Testis (tissue), 3 donors: ENCODE results near the gene BTN1A1. TPM values are rescaled to one million over a fixed set of nuclear protein-coding genes. Genes with fewer than 3 reads are reported as not detected.
A peak's percentile ranks its signal among the peaks of the same experiment; 100 is the strongest.

ENCODE experiments used
- DNase-seq: peaks from one replicate; pipeline ENCODE4 v3.0.0-alpha.2; 2019
- H3K27ac ChIP-seq, 2 donors: fragments of 200-600 bp; sonication (generic); one replicate each; pipeline ENCODE4 v1.5.1; 2019
- H3K27me3 ChIP-seq: fragments of 200-600 bp; sonication (generic); one replicate; pipeline ENCODE4 v1.5.1; 2019
- H3K36me3 ChIP-seq: fragments of 200-600 bp; sonication (generic); one replicate; pipeline ENCODE4 v1.5.1; 2017; ENCODE audit warnings: low read depth; ENCODE audit errors: missing control alignments
- H3K4me1 ChIP-seq: fragments of 200-600 bp; sonication (generic); one replicate; pipeline ENCODE4 v1.5.1; 2019
- H3K4me3 ChIP-seq, 2 donors: fragments of 200-600 bp; sonication (generic); one replicate each; pipeline ENCODE4 v1.5.1; 2017 to 2019
- H3K9me3 ChIP-seq: fragments of 200-600 bp; sonication (generic); one replicate; pipeline ENCODE4 v1.5.1; 2017
- CTCF ChIP-seq, 3 experiments: fragments of 450-650 bp in 2 of 3; fragments of 200-600 bp in 1 of 3; sonication (generic) in 1 of 3; IDR thresholded peaks; one replicate each; pipeline ENCODE4 v1.5.1; 2016 to 2019; ENCODE audit warnings: antibody characterized with exemption in 3 of 3, mild to moderate bottlenecking in 2 of 3, moderate library complexity in 1 of 3
- POLR2A ChIP-seq: fragments of 450-650 bp; IDR thresholded peaks from one replicate; pipeline ENCODE4 v1.6.1; 2017; ENCODE audit warnings: antibody characterized with exemption, mild to moderate bottlenecking, moderate library complexity
- WGBS, 2 donors: methylation state at CpG; one replicate each; pipeline ENCODE4 v1.1.5; 2018; 5-methylcytosine and 5-hydroxymethylcytosine counted together
- intact Hi-C: fragments of 100-400 bp; cut with DNase I; formaldehyde crosslinking; loops from one replicate; pipeline ENCODE4 v1.15.1; 2023; ENCODE audit warnings: low total_unique reads
- polyA plus RNA-seq: library from polyadenylated mRNA; stranded (reverse); fragments of 350-450 nt; fragmentation: Illumina TruSeq; extraction: RNeasy Lipid Tissue Mini Kit (QIAGEN cat#74804); gene quantifications from one replicate; pipeline ENCODE4 v1.2.3, GENCODE V29; 2014; ENCODE audit warnings: low read depth, low replicate concordance; ENCODE audit not compliant: insufficient read depth
- total RNA-seq, 2 donors: library from RNA; depleted of rRNA; stranded (reverse); fragments of >200 nt; gene quantifications; one replicate each; pipeline ENCODE4 v1.2.3, GENCODE V29; 2016

The BTN1A1 gene
- total and polyA plus RNA-seq, 3 donors from 2014 or later = 0.30 to 0.31 (median 0.31) TPM

GRCh38 chr6:26537160-26537845, 37.2 kb downstream of the BTN1A1 start:
- Histone ChIP-seq H3K4me1 (peaks cover 30% of the 10 kb centered on the region), H3K27me3 (no peaks in the 10 kb centered on the region), H3K27ac (peak overlapping the region; percentile 92 to 96), H3K4me3 (peak overlapping the region; percentile 71 to 89), H3K36me3 (no peaks in the 10 kb centered on the region), H3K9me3 (no peaks in the 10 kb centered on the region)
- TF ChIP-seq POLR2A (no peak), CTCF (IDR thresholded peaks at IDR 0.05) (no peak)
- intact Hi-C loops = no loop called here
- peak; percentile 94 for DNase-seq
- WGBS, 2 donors = 0 to 1% methylated on average over 35 to 37 of the region's 37 CpGs

- intact Hi-C loops = no loop called here
- H3K27ac ChIP-seq = peak within 1 kb of the TSS; percentile 92 to 96
- 0 to 1% methylated on average over 29 to 45 of the region's 49 CpGs for WGBS, 2 donors
- no peaks in the 10 kb centered on the region for H3K9me3 ChIP-seq
- TF ChIP-seq POLR2A = no peak
- no peak for TF ChIP-seq CTCF (IDR thresholded peaks at IDR 0.05)
- DNase-seq = peak; percentile 88
- peak within 1 kb of the TSS; percentile 71 to 89 for H3K4me3 ChIP-seq
- no peaks in the 10 kb centered on the region for H3K36me3 ChIP-seq
- peaks cover 30% of the 10 kb centered on the region for H3K4me1 ChIP-seq
- no peaks in the 10 kb centered on the region for H3K27me3 ChIP-seq
Measured at GRCh38 chr6:26537846-26538571, 37.9 kb downstream of the BTN1A1 start, which contains the start of gene HMGN4. Gene HMGN4, plus strand, starts transcription at chr6:26538366. Its CDS starts 6,841 bp downstream, at chr6:26545207.

- H3K27ac ChIP-seq = peak overlapping the region; percentile 92 to 96
- H3K27me3 ChIP-seq = no peaks in the 10 kb centered on the region
- H3K4me1 ChIP-seq = peaks cover 27% of the 10 kb centered on the region
- DNase-seq = no peak
- no peaks in the 10 kb centered on the region for H3K36me3 ChIP-seq
- peak overlapping the region; percentile 71 to 89 for H3K4me3 ChIP-seq
- TF ChIP-seq CTCF (IDR thresholded peaks at IDR 0.05) (no peak), POLR2A (no peak)
- intact Hi-C loops = no loop called here
- no peaks in the 10 kb centered on the region for H3K9me3 ChIP-seq
- 0 to 1% methylated on average over 10 to 15 of the region's 15 CpGs for WGBS, 2 donors
Measured at GRCh38 chr6:26538572-26538902, 38.4 kb downstream of the BTN1A1 start.

- WGBS, 2 donors = 50 to 54% methylated on average over 16 of the region's 16 CpGs
- no peaks in the 10 kb centered on the region for H3K27me3 ChIP-seq
- H3K36me3 ChIP-seq = no peaks in the 10 kb centered on the region
- H3K4me3 ChIP-seq = peak overlapping the region; percentile 71 to 89
- H3K4me1 ChIP-seq = peaks cover 26% of the 10 kb centered on the region
- H3K27ac ChIP-seq = peak overlapping the region; percentile 92 to 96
- no peak for TF ChIP-seq CTCF (IDR thresholded peaks at IDR 0.05)
- no peak for TF ChIP-seq POLR2A
- intact Hi-C loops = no loop called here
- H3K9me3 ChIP-seq = no peaks in the 10 kb centered on the region
- no peak for DNase-seq
Measured at GRCh38 chr6:26539071-26539615, 39.0 kb downstream of the BTN1A1 start.
